NB4 (cell line): Measurements from ENCODE around the gene HCN3.

Source experiments
- DNase-seq: peaks from one replicate; pipeline ENCODE4 v3.0.0; 2010; ENCODE audit warnings: low read depth
- H3K4me3 ChIP-seq: one replicate; pipeline ENCODE4 v1.5.1; 2011; ENCODE audit warnings: mild to moderate bottlenecking, low read depth, low read length, moderate library complexity
- CTCF ChIP-seq: IDR thresholded peaks from one replicate; pipeline ENCODE4 v1.5.1; 2012; ENCODE audit warnings: low read depth, low read length
- MYC ChIP-seq: IDR thresholded peaks from 2 replicates; pipeline ENCODE4 v1.6.1; 2011; ENCODE audit warnings: low read depth, low read length
- POLR2A ChIP-seq: IDR thresholded peaks from 2 replicates; pipeline ENCODE4 v1.6.1; 2011; ENCODE audit warnings: mild to moderate bottlenecking; ENCODE audit not compliant: insufficient read length; ENCODE audit errors: extremely low read depth
- TF ChIP-seq, protein P1 (sequence below): IDR thresholded peaks from 2 replicates; pipeline ENCODE4 v1.6.1; 2011; ENCODE audit warnings: low read depth, low read length

HCN3 gene

GRCh38 chr1:155279268-155279667 is 2.0 kb downstream of the HCN3 start:
- DNase-seq: no peak
- no peak overlapping the region for H3K4me3 ChIP-seq
- TF ChIP-seq MYC (no peak), POLR2A (no peak), CTCF (no peak)
- TF ChIP-seq, protein P1, sequence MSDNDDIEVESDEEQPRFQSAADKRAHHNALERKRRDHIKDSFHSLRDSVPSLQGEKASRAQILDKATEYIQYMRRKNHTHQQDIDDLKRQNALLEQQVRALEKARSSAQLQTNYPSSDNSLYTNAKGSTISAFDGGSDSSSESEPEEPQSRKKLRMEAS: no peak

DNA sequence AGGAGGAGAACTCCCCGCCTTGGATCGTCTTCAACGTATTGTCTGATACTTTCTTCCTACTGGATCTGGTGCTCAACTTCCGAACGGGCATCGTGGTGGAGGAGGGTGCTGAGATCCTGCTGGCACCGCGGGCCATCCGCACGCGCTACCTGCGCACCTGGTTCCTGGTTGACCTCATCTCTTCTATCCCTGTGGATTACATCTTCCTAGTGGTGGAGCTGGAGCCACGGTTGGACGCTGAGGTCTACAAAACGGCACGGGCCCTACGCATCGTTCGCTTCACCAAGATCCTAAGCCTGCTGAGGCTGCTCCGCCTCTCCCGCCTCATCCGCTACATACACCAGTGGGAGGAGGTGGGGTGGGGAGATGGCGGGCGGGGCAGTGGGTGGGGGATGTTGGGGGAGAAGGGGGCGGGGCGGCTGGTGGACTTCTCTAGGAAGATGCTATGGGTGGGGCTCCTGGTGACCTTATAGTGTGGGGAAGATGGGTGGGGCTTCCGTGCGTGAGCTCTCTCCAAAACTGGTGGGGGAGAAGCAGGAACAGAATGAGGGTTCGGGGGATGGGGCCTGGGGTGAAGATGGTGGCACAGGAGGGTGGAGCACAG is 5.3 kb downstream of the HCN3 start:
- DNase-seq: no peak
- H3K4me3 ChIP-seq: no peak overlapping the region
- TF ChIP-seq CTCF (no peak), POLR2A (no peak), MYC (no peak)
- TF ChIP-seq, protein P1: no peak

GRCh38 chr1:155284476-155284875 is 7.2 kb downstream of the HCN3 start:
- no peak for TF ChIP-seq MYC
- TF ChIP-seq POLR2A: no peak
- TF ChIP-seq, protein P1: no peak
- no peak for TF ChIP-seq CTCF
- H3K4me3 ChIP-seq: no peak overlapping the region
- no peak for DNase-seq

DNA sequence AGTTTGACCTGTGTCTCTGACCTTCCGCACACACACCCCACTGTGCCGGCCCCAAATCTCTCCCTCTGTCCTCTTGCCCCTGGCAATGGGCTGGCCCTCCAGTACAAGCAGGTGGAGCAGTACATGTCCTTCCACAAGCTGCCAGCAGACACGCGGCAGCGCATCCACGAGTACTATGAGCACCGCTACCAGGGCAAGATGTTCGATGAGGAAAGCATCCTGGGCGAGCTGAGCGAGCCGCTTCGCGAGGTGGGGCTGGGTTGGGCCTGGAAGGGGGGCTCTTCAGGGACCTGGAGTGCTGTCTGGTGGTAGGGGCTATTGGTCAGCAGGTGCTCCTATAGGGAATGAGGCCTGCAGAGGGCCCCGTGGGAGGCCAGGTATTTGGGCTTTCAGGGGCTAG is 7.8 kb downstream of the HCN3 start:
- no peak overlapping the region for H3K4me3 ChIP-seq
- TF ChIP-seq MYC: no peak
- TF ChIP-seq POLR2A: no peak
- TF ChIP-seq, protein P1: no peak
- TF ChIP-seq CTCF: no peak
- DNase-seq: no peak

- H3K4me3 ChIP-seq: no peak overlapping the region
- DNase-seq: no peak
- TF ChIP-seq MYC (no peak), POLR2A (no peak)
Measured at GRCh38 chr1:155285631-155286044, 8.4 kb downstream of the HCN3 start.

- TF ChIP-seq POLR2A (no peak), MYC (no peak), CTCF (no peak)
- TF ChIP-seq, protein P1: no peak
- no peak overlapping the region for H3K4me3 ChIP-seq
- no peak for DNase-seq
Measured at GRCh38 chr1:155286544-155286943, 9.3 kb downstream of the HCN3 start.
